ENCODE measurements around the gene TSPYL1.
"Not testable (repeated sequence)": the region's sequence is repeated elsewhere in the genome, so short reads cannot be mapped to it uniquely, and the experiment has no call there.

Gene TSPYL1

GRCh38 chr6:116307633-116308032 is 27.9 kb upstream of the TSPYL1 start:
- Mint-ChIP-seq H3K36me3 (no peaks in the 10 kb centered on the region), H3K4me1 (peaks cover 7% of the 10 kb centered on the region), H3K27ac (no peak overlapping the region), H3K4me3 (no peak overlapping the region), H3K9me3 (no peaks in the 10 kb centered on the region)
- ATAC-seq (no peak), DNase-seq (ENCODE audit: low spot score in 2 of 2) (no peak)

- peaks cover 7% of the 10 kb centered on the region for H3K4me1 Mint-ChIP-seq
- no peak overlapping the region for H3K27ac Mint-ChIP-seq
- no peak overlapping the region for H3K4me3 Mint-ChIP-seq
- no peaks in the 10 kb centered on the region for H3K9me3 Mint-ChIP-seq
- ATAC-seq = no peak
- no peak for DNase-seq (ENCODE audit: low spot score in 2 of 2)
- H3K36me3 Mint-ChIP-seq = no peaks in the 10 kb centered on the region
Measured at GRCh38 chr6:116307001-116307400, 27.3 kb upstream of the TSPYL1 start.

DNA sequence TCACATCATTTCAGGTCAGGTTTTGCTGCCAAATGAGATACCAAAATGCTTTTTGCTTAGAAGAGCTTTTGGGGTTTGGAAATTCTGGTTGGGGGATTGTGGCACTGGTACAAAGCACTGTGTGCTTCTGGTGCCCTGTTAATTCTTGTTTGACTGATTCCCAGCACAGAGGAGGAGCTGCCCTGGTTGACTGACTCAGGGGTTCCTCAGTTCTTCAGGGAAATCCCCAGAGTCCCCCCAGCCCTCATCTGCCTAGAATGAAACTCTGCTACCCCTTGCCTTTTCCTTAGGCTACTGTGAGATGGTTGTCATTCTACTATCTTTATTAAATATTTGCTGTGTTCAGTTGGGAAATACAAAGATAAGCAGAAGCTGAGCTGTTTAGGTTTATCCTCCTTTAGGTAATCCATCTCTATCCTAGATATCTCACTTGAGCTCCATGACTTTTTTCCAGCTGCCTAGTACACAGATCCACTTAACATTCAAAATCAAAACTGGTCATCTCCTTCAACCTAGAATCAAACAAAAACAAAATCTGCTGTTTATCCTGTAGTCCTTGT is 24.9 kb upstream of the TSPYL1 start:
- Mint-ChIP-seq H3K4me3 (no peak overlapping the region), H3K36me3 (no peaks in the 10 kb centered on the region), H3K27ac (no peak overlapping the region), H3K4me1 (peaks cover 7% of the 10 kb centered on the region), H3K9me3 (no peaks in the 10 kb centered on the region)
- DNase-seq (ENCODE audit: low spot score in 2 of 2) (no peak), ATAC-seq (peak; percentile 19)

DNA sequence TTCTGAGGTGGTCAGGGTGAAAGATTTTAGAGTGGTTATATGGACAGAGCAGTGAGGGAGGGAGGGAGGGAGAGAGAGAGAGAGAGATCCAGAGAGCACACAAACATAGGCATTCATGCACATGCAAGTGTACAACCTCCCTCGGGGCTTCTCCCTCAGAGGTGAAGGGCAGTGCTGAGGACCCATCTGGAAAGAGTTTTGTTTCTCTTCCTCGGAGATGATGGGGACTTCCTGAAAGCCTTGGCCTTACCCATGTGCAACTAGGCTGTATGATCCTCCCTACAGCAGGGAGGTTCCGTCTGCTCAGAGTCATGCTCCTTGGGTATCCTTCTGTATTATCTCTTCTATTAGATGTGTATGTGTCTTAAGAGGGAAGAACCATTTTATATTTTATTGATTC is 21.4 kb upstream of the TSPYL1 start:
- no peak for DNase-seq (ENCODE audit: low spot score in 2 of 2)

DNA sequence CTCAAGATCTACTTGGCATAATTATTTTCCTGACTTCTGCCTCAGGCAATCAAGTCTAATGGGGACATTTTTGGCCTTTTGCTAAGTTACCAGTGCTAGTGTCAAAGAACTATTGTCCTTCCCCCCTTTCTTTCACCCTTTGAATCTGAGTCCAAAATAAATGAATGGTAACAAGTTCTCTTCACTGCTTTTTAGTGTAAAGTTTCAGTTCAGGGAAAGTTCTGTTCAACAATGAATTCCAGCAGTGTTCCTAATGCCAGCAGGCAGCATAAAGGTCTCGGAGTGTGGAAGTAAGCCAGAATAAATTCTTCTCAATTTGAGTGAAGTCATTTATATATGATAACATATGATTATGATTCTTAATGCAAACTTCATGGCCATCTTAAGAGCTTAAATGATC is 20.8 kb upstream of the TSPYL1 start:
- Mint-ChIP-seq H3K4me1 (peaks cover 7% of the 10 kb centered on the region), H3K9me3 (peaks cover 4% of the 10 kb centered on the region), H3K4me3 (no peak overlapping the region), H3K36me3 (no peaks in the 10 kb centered on the region), H3K27ac (no peak overlapping the region)
- DNase-seq (ENCODE audit: low spot score in 2 of 2) (no peak), ATAC-seq (no peak)

More for the DNA sequence above, 21.4 kb upstream of the TSPYL1 start:
- peaks cover 7% of the 10 kb centered on the region for H3K4me1 Mint-ChIP-seq
- H3K4me3 Mint-ChIP-seq = no peak overlapping the region
- H3K27ac Mint-ChIP-seq = no peak overlapping the region
- H3K36me3 Mint-ChIP-seq = no peaks in the 10 kb centered on the region
- no peak for ATAC-seq
- peaks cover 4% of the 10 kb centered on the region for H3K9me3 Mint-ChIP-seq

GRCh38 chr6:116298973-116299372 is 19.2 kb upstream of the TSPYL1 start:
- ATAC-seq (no peak), DNase-seq (ENCODE audit: low spot score in 2 of 2) (no peak)
- peaks cover 4% of the 10 kb centered on the region for H3K9me3 Mint-ChIP-seq
- no peak overlapping the region for H3K4me3 Mint-ChIP-seq
- peaks cover 7% of the 10 kb centered on the region for H3K4me1 Mint-ChIP-seq
- H3K36me3 Mint-ChIP-seq = no peaks in the 10 kb centered on the region
- H3K27ac Mint-ChIP-seq = no peak overlapping the region

DNA sequence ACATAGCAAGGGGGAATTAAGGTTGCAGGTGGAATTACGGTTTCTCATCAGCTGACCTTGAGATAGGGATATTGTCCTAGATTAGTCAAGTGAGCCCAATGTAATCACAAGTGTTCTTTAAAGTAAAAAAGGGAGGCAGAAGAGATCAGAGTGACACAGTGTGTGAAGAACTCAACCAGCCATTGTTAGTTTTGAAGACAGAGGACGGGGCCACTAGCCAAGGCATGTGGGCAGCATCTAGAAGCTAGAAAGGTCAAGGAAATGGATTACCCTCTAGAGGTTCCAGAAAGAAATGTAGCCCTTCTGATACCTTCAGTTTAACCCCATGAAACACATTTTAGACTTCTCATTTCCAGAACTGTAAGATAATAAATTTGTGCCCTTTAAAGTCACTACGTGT is 18.5 kb upstream of the TSPYL1 start:
- H3K4me3 Mint-ChIP-seq = no peak overlapping the region
- H3K4me1 Mint-ChIP-seq = peaks cover 5% of the 10 kb centered on the region
- ATAC-seq = no peak
- H3K27ac Mint-ChIP-seq = no peak overlapping the region
- no peak for DNase-seq (ENCODE audit: low spot score in 2 of 2)
- H3K9me3 Mint-ChIP-seq = peaks cover 4% of the 10 kb centered on the region
- no peaks in the 10 kb centered on the region for H3K36me3 Mint-ChIP-seq

GRCh38 chr6:116292553-116292952 is 12.8 kb upstream of the TSPYL1 start:
- no peaks in the 10 kb centered on the region for H3K9me3 Mint-ChIP-seq
- ATAC-seq (no peak), DNase-seq (ENCODE audit: low spot score in 2 of 2) (no peak)
- no peak overlapping the region for H3K4me3 Mint-ChIP-seq
- no peaks in the 10 kb centered on the region for H3K36me3 Mint-ChIP-seq
- no peak overlapping the region for H3K27ac Mint-ChIP-seq
- H3K4me1 Mint-ChIP-seq = no peaks in the 10 kb centered on the region

- ATAC-seq = no peak
- no peaks in the 10 kb centered on the region for H3K9me3 Mint-ChIP-seq
- H3K27ac Mint-ChIP-seq = no peak overlapping the region
- H3K36me3 Mint-ChIP-seq = no peaks in the 10 kb centered on the region
- H3K4me1 Mint-ChIP-seq = no peaks in the 10 kb centered on the region
- no peak for DNase-seq (ENCODE audit: low spot score in 2 of 2)
- no peak overlapping the region for H3K4me3 Mint-ChIP-seq
Measured at GRCh38 chr6:116291701-116292396, 12.1 kb upstream of the TSPYL1 start.

DNA sequence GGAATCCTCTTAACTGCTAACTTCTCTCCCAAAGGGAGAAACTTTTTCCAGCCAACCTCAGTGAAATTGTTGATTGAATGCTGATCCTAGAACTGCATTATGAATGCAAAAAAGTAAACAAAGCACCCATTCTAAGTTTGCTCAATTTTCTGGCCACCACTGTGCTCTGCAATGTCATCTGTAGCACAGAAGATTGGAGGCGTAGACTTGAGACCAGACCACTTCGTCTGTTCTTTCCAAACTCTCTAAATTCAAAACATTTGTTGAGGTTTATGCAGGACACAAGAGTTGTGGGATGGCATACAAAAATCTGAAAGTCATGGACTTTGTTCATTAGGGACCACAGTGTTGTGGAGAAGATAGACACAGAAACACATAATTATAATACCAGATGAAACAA is 11.1 kb upstream of the TSPYL1 start:
- Mint-ChIP-seq H3K36me3 (no peaks in the 10 kb centered on the region), H3K9me3 (no peaks in the 10 kb centered on the region), H3K27ac (no peak overlapping the region), H3K4me1 (no peaks in the 10 kb centered on the region), H3K4me3 (no peak overlapping the region)
- ATAC-seq (no peak), DNase-seq (ENCODE audit: low spot score in 2 of 2) (no peak)

DNA sequence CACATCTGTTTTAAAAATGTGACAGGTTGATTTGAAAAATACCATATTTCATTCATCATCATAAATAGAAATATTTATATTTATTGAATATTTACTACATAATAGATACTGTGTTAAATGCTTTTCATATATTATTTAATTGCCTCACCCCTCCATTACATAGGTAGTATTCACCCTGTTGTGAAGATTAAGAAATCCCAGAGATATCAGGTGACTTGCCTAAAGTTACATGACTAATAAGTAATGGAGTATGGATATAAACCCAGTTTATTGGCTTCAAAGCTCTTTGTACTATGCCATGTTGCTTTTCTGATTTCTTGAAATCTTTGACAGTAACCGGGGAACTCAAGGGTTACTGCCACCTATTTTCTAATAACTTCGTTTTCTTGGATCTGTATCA is 10.1 kb upstream of the TSPYL1 start:
- H3K4me1 Mint-ChIP-seq = no peaks in the 10 kb centered on the region
- H3K4me3 Mint-ChIP-seq = no peak overlapping the region
- no peak overlapping the region for H3K27ac Mint-ChIP-seq
- H3K36me3 Mint-ChIP-seq = no peaks in the 10 kb centered on the region
- H3K9me3 Mint-ChIP-seq = no peaks in the 10 kb centered on the region
- ATAC-seq (no peak), DNase-seq (ENCODE audit: low spot score in 2 of 2) (no peak)

- ATAC-seq (no peak), DNase-seq (ENCODE audit: low spot score in 2 of 2) (no peak)
- no peak overlapping the region for H3K4me3 Mint-ChIP-seq
- no peaks in the 10 kb centered on the region for H3K4me1 Mint-ChIP-seq
- H3K9me3 Mint-ChIP-seq = no peaks in the 10 kb centered on the region
- no peak overlapping the region for H3K27ac Mint-ChIP-seq
- no peaks in the 10 kb centered on the region for H3K36me3 Mint-ChIP-seq
Measured at GRCh38 chr6:116287689-116288282, 8.1 kb upstream of the TSPYL1 start.

DNA sequence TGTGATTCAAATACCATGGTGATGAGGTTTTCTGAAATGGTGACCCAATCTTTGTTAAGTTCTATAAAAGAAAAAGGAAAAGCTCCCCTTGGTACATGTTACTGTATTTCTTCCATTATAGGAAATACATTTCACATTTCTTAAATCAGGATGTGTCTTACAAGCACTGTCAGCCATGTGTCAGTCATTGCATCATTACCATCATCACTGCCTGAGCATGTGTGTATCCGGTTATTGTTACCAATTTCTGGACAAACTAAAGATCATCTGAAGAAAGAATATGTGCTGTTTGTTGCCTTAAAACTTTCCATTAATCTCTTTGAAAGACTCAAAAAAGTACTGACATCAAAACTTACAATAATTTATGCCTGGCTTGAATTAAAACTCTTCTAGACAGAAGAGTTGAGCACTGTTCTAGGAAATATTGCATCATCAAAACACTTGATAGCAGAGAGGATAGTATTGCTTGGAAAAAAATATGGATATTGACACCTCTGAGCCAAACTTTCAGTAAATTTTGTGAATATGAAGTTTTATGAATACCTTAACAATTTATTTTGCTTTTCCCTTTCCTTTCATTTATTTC is 7.1 kb upstream of the TSPYL1 start:
- Mint-ChIP-seq H3K4me3 (no peak overlapping the region), H3K27ac (no peak overlapping the region), H3K9me3 (no peaks in the 10 kb centered on the region), H3K36me3 (no peaks in the 10 kb centered on the region), H3K4me1 (no peaks in the 10 kb centered on the region)
- no peak for ATAC-seq
- DNase-seq (ENCODE audit: low spot score in 2 of 2) = no peak

- ATAC-seq = not testable (repeated sequence)
Measured at GRCh38 chr6:116284984-116285383, 5.3 kb upstream of the TSPYL1 start.

DNA sequence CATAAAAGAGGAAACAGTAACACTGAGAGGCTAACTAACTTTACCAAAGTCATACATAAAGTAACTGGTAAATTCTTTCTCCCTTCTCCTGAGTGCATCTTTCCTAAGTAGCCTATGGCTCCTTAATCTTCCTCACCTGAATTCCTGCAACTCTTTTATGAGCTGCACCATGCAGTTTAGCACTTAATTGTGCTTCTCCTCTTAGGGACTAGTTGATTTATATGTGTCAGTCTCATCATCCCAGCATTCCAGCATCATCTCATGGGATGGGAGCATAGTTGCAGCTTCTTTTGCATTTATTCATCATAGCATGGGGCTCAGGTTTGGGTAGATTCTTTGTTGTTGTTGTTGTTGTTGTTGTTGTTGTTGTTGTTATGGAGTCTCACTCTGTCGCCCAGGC is 3.5 kb upstream of the TSPYL1 start:
- no peak overlapping the region for H3K27ac Mint-ChIP-seq
- DNase-seq (ENCODE audit: low spot score in 2 of 2) (no peak), ATAC-seq (no peak)
- no peaks in the 10 kb centered on the region for H3K9me3 Mint-ChIP-seq
- H3K36me3 Mint-ChIP-seq = peaks cover 19% of the 10 kb centered on the region
- H3K4me3 Mint-ChIP-seq = no peak overlapping the region
- H3K4me1 Mint-ChIP-seq = peaks cover 17% of the 10 kb centered on the region

More at GRCh38 chr6:116284984-116285383, 5.3 kb upstream of the TSPYL1 start:
- not testable (repeated sequence) for H3K36me3 Mint-ChIP-seq; DNase-seq (ENCODE audit: low spot score in 2 of 2); H3K27ac Mint-ChIP-seq; H3K4me1 Mint-ChIP-seq; H3K4me3 Mint-ChIP-seq; H3K9me3 Mint-ChIP-seq

DNA sequence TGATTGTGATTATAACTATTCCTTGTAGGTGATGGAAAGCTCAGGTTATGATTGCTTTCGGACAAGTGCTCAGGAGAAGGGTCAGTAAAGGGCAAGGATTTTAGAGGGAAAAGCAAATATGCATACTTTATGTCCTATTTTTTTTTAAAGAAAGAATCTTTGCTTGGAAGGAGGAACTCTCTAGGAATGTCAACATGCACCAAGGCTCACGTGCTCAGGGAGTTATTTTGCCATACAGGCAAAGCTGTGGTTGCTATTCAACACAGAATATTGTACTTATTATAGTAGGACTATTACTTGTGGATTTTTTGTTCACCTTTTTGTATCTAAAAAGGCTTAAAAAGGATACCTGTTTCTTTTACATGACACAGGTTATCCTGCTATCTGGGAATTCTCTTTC is 3.0 kb upstream of the TSPYL1 start:
- DNase-seq (ENCODE audit: low spot score in 2 of 2) (no peak), ATAC-seq (no peak)
- Mint-ChIP-seq H3K36me3 (peaks cover 24% of the 10 kb centered on the region), H3K4me1 (peaks cover 22% of the 10 kb centered on the region), H3K9me3 (no peaks in the 10 kb centered on the region), H3K4me3 (no peak overlapping the region), H3K27ac (no peak overlapping the region)

Data from stimulated activated effector memory CD8-positive, alpha-beta T cell treated with anti-CD3 and anti-CD28 coated beads, Interleukin-12 subunit alpha, Interleukin-12 subunit beta, amount 100 ng/mL, for 72 hours (primary cell).